CMK (cell line): Measurements from ENCODE around the gene SSRP1.
"Not testable (repeated sequence)": the region's sequence is repeated elsewhere in the genome, so short reads cannot be mapped to it uniquely, and the experiment has no call there.

Source experiments
- DNase-seq: peaks from one replicate; pipeline ENCODE4 v3.0.0-alpha.2; 2010; ENCODE audit warnings: low read depth

The SSRP1 gene, protein sequence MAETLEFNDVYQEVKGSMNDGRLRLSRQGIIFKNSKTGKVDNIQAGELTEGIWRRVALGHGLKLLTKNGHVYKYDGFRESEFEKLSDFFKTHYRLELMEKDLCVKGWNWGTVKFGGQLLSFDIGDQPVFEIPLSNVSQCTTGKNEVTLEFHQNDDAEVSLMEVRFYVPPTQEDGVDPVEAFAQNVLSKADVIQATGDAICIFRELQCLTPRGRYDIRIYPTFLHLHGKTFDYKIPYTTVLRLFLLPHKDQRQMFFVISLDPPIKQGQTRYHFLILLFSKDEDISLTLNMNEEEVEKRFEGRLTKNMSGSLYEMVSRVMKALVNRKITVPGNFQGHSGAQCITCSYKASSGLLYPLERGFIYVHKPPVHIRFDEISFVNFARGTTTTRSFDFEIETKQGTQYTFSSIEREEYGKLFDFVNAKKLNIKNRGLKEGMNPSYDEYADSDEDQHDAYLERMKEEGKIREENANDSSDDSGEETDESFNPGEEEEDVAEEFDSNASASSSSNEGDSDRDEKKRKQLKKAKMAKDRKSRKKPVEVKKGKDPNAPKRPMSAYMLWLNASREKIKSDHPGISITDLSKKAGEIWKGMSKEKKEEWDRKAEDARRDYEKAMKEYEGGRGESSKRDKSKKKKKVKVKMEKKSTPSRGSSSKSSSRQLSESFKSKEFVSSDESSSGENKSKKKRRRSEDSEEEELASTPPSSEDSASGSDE

GRCh38 chr11:57335343-57336110 is at the start of gene SSRP1:
Gene SSRP1, minus strand, starts transcription at chr11:57335892. Its CDS starts 771 bp downstream, at chr11:57335121.
- DNase-seq: no peak

- no peak for DNase-seq
Observed at GRCh38 chr11:57380975-57381374, 45.3 kb upstream of the SSRP1 start, which contains the start of gene PRG3. Gene PRG3, minus strand, starts transcription at chr11:57381150. Its CDS starts 442 bp downstream, at chr11:57380708.

- no peak for DNase-seq
Observed at GRCh38 chr11:57379732-57380131, 44.0 kb upstream of the SSRP1 start.

- DNase-seq: no peak
Observed at GRCh38 chr11:57378186-57378585, 42.5 kb upstream of the SSRP1 start.

GRCh38 chr11:57377107-57377506 is 41.4 kb upstream of the SSRP1 start:
- no peak for DNase-seq

GRCh38 chr11:57376095-57377090 is 40.7 kb upstream of the SSRP1 start:
- DNase-seq: no peak

DNA sequence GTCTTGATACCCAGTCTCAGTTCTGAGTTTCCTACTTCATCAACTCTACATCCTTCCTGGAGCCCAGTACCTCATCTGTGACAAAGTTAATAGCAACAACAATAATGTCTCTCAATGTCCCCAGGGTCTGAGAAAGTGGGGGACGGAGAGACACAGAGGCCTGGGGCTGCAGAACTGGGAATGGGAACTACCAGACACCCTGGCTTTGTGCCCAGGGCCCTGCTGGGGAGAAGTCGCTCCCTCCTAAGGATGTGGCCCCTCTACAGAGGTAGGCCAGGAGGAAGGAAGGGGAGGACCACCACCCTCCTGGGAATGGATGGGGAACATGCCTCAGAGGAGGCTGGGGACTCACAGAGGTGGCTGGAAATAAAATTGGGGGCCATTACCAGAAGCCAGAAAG is 39.8 kb upstream of the SSRP1 start:
- DNase-seq: no peak

- DNase-seq: no peak
Observed at GRCh38 chr11:57374966-57375365, 39.3 kb upstream of the SSRP1 start.

DNA sequence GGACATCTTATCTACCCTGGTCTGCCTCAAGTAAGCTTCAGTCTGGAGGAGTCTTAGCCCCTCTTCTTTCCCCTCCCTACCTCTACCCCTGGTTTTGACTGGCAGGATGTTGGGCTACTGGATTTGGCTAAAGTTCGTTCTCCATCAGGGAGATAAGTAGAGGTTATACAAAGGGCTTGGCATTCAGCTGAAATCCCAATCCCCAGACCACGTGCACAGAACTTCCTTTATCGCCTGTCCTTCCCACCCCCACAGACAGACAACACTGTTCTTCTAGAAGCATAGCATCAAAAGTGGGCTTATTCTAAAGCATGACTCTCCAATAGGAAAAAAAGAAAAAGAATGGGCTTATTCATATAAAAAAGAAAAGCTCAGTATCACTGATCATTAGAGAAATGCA is 37.5 kb upstream of the SSRP1 start:
- no peak for DNase-seq

DNA sequence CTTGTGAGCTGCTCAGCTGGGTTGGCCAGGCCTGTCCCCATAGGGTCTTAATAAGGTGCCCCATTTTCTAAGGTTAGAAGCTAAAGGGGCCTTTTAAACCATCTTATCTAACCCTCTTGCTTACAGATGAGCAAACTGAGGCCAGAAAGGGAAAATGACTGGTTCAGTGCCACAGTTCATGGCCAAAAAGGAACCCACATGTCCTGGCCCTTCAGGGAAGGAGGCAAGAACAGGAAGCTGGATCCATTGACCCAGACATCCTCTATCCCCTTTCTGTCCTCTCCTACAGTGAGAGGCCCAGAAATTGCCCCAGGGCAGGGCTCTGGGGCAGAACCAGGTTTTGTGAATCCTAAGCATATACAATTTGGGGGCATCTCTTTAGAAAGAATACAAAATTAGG is 35.2 kb upstream of the SSRP1 start:
- DNase-seq: no peak

GRCh38 chr11:57370251-57370650 is 34.6 kb upstream of the SSRP1 start:
- DNase-seq: no peak

DNA sequence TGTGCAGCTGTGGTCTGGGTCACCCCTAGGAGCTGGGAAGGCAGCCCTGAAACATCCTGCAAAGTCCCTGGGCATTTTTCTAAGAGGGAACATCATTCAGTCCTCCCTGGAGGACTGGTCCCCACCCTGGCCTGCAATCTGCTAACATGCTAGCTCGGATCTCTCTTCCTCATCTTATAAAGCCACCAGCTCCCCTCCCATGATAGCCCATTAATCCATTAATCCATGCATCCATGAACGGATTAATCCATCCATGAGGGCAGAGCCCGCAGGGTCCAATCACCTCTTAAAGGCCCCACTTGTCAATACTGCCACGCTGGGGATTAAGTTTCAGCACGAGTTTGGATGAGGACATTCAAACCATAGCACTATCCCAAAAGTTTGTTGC is 33.1 kb upstream of the SSRP1 start:
- DNase-seq: no peak

DNA sequence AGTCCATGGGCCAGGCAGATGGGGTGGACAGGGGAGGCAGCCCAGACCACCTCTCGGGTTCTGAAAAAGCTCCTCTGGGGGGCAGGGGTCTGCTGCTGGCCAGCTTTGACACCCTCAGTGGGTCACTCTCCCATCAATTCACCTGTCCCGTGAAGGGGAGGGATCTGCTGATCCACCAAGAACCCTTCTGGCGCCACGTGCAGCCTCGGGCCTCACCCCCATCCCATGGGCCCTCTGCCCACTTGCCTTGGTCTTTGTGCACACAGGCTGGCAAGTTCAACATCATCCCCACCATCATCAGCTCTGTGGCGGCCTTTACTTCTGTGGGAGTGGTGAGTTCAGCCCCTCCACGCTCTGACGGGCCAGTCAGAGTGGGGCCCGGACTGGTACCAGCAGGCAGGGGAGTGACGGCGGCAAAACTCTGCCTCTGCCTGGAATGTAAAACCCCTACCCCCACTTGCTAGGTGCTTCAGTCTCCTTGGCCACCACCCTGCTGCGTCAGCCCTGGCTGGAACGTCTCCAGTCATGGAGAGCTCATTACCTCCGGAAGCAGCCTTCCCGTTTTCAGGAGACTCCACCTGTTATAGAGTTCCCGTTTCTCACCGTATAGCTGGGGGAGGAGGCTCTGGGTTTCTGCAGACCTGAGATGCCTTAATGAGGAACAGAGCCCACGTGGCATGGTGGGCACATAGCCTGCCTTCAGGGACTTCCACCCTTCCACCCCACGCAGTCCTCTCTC is 32.6 kb upstream of the SSRP1 start:
- no peak for DNase-seq

DNA sequence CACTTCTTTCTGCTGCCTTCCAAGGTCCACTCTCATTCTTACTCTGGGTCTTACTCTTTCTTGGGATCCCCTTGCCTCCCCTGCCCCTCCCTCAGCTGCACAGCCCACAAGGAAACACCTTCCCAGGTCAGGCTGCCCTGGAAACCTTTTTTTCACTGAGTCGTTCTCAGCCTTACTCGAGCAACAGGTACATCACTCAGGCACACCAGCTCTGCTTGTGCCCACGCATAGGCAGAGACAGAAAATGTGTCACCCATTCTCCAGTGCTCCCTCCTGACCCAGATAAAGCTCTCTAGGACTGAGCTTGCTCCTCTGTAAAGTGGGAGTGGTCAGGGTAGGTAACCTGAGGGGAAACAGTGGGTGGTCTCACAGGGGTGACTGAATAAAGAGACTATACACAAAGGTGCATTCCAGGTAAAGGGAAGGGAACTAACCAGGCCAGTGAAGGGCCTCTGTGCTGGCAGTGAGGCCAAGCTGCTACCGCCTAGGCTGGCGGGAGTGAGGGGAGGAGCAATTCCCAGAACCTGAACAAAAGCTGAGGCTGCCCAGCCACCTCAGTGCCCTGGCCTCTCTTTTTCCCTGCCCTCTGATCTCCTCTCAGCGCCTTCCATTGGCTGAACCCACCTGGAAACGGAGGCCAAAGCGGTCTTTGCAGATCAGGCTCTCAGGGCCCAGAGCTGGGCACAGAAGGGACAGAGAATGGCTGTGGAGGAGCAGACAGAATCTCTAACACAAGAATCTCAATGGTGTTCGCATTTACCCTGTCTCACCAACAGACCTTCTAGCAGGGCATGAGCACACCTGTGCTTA is 29.4 kb upstream of the SSRP1 start:
- no peak for DNase-seq

DNA sequence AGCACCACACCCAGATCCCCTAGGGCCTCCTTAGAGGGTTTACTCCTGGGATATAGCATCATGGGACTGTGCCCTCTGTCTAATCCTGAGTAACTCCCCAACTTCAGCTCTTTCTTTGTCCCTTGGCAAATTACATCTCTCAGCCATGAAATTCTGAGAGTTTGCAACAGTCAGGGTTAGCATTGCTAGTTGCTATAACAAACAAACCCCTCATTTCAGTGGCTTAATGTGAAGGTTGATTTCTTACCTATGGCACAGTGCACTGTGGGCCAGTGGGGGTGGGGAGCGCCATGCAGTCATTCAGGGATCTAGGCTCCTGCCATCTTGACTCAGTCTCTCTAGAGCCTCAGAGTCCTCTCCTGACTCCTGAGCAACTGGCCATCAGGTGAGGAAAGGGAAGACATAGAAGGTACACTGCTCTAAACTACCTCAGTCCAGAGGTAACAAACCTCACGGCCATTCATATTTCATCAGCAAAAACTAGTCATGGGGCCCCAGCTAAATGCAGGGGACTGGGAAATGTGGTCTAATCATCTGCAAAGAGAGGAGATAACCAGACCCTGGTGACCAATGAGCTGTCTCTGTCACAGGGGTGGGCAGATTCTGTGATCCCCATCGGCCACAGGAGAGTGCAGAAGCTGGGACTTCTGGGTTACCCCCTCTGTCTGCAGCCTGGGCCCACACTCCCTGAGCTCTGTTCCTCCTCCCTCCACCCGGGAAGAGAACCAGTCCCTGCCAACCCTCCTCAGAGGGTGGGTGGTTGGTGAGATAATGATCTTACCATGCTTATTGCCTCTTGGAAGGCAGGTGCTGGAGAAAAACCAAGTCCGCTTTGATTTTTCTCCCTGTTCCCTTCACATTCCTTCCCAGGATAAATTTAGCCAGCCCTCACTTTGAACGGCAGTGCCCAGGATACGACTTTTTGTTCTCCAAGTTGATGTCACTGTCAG is 27.7 kb upstream of the SSRP1 start:
- DNase-seq: no peak

GRCh38 chr11:57361926-57362325 is 26.2 kb upstream of the SSRP1 start:
- DNase-seq: no peak

- DNase-seq: not testable (repeated sequence)
Observed at GRCh38 chr11:57361420-57361819, 25.7 kb upstream of the SSRP1 start.

DNA sequence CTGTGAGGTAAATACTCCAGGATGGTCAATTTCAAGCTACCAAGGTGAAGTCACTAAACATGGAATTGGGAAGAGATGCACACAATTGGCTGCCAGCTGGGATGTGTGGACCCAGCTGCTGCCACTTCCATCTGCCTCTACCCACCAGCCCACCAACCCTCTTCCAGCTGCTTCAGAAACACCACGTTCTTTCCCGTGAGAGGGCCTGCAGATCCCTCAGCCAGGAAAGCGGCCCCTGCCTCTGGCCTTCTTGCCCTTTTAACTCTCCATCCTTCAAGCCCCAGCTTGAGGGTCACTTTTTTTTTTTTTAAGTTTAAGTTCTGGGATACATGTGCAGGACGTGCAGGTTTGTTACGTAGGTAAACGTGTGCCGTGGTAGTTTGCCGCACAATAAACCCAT is 25.3 kb upstream of the SSRP1 start:
- no peak for DNase-seq
